Measurements from ENCODE around the gene AK2.

GRCh38 chr1:32967888-32968568 lies 68.7 kb downstream of the AK2 start:
- TF ChIP-seq POLR2AphosphoS5 (IDR thresholded peaks at IDR 0.05) (no peak), EP300 (IDR thresholded peaks at IDR 0.05) (no peak)

Measured in esophagus muscularis mucosa (tissue), 3 donors.